Measurements from ENCODE around the gene ADCY5.

The ADCY5 gene

DNA sequence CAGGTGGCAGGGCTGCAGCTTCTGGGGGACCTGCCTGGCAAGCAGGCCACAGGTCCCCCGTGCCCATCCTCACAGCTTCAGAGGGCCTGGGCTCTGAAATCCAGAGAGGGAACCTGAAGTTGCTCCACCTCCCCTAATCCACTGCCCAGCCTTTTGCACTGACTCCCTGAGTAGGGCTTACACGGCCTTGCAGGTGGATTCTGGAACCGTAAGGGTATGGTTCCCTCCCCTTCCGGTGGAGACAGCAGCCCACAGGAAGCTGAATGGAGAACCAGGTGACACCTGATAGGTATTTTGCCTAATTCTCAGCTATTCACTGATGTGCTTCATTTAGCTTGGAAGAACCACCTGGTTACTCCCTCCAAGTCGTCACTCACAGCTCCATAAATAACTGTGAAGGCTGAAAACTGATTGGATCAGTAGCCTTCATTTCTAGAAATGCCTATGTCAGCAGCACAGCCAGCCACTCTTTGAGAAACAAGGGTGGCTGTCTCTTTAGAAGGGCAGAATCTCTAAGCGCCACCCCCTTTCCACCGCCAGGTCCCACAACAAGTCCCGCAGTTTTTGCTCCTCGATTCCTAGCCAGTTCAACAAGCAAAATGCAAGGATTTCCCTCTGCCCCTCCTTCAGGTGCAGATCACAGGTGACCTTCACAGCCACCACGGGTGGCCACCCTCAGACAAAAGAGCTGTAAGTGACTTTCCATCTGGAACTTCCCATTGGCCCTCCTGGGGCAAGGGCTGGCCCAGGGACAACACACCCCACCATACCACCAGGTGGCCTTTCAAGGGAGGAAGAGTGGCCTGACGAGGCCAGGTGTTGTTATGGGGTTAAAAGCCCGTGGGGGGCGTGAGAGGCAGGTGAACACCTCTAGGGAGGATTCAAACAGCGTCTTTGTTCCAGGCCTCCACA, 134.3 kb downstream of the ADCY5 start:
- TF ChIP-seq, protein P1, sequence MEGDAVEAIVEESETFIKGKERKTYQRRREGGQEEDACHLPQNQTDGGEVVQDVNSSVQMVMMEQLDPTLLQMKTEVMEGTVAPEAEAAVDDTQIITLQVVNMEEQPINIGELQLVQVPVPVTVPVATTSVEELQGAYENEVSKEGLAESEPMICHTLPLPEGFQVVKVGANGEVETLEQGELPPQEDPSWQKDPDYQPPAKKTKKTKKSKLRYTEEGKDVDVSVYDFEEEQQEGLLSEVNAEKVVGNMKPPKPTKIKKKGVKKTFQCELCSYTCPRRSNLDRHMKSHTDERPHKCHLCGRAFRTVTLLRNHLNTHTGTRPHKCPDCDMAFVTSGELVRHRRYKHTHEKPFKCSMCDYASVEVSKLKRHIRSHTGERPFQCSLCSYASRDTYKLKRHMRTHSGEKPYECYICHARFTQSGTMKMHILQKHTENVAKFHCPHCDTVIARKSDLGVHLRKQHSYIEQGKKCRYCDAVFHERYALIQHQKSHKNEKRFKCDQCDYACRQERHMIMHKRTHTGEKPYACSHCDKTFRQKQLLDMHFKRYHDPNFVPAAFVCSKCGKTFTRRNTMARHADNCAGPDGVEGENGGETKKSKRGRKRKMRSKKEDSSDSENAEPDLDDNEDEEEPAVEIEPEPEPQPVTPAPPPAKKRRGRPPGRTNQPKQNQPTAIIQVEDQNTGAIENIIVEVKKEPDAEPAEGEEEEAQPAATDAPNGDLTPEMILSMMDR (IDR thresholded peaks at IDR 0.05; ENCODE audit: borderline replicate concordance, insufficient read depth, low read depth, low read length) = no peak
- no peak overlapping the region for H3K4me3 ChIP-seq (ENCODE audit: low read depth, low read length)

DNA sequence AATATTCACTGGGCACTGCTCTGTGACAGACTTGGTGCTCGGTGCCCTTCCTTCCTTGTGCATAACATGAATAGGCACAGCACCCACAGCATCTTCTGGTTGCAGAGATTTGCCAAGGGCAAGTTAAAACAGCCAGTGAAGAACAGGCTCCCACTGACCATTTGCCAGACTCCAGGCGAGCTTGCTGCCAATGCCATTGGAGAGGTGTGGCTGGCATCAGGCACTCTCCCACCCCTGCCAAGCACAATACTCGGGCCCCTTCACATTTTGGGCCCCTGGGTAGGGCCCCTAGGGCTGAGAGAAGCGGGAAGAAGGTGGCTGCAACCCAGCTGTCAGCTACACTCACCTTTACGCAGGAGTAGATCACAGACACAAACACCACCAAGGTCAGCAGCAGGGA, 135.0 kb downstream of the ADCY5 start:
- H3K4me3 ChIP-seq (ENCODE audit: low read depth, low read length) = no peak overlapping the region
- TF ChIP-seq, protein P1 (IDR thresholded peaks at IDR 0.05; ENCODE audit: borderline replicate concordance, insufficient read depth, low read depth, low read length) = no peak

DNA sequence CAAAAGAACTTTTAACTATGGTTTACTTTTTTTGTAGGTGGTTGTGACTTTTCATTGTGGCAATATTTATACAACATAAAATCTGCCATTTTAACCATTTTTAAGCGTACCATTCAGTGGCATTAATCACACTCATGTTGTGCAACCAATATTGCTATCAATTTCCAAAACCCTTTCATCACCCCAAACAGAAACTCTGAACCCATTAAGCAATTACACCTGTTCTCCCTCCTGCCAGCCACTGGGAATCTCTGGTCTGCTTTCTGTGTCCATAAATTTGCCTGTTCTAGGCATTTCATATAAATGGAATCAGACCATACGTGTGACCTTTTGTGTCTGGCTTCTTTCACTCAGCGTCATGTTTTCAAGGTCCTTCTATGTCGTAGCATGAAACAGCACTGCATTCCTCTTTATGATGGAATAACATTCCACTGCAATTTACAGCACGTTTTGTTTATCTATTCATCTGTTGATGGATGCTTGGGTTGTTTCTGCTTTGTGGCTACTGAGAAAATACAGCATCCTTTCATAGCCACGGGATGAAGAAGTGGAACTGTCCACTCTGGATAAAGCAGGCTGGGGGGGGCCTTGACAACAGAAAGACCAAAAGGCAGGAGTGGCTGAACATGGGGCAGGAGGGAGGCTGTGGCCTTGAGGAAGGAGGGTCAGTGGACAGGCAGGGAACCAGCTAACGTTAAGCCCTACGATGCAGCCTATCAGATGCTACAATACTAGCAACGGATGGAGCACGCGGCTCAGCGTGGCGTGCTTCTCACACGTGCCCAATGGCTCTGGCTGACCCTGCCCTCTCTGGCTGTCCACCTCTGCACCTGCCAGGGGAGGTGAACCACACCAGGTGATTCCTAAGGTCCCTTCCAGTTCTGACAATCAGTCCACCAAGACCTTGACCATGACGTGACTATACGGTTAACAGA, 136.3 kb downstream of the ADCY5 start:
- TF ChIP-seq, protein P1 (IDR thresholded peaks at IDR 0.05; ENCODE audit: borderline replicate concordance, insufficient read depth, low read depth, low read length) = no peak
- H3K4me3 ChIP-seq (ENCODE audit: low read depth, low read length) = no peak overlapping the region

DNA sequence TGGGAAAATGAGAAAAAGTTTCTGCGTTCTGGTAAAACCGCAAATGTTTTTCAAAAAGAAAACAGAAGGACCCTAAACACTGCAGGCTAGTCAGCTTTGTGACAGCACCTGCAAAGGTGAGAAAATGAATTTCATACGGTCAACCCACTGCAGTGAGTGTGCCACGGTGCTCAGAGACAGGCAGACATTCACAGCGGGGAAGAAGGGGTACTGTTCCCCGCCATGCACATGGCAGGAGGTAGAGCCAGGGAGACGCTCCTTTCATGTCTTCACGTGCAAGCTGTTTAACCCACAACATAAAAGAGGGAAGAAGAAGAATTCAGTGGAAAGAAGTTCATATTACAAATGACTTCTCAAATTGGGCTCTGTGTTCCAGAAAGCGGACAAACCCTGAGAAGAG, 137.7 kb downstream of the ADCY5 start:
- H3K4me3 ChIP-seq (ENCODE audit: low read depth, low read length) = no peak overlapping the region
- TF ChIP-seq, protein P1 (IDR thresholded peaks at IDR 0.05; ENCODE audit: borderline replicate concordance, insufficient read depth, low read depth, low read length) = no peak

DNA sequence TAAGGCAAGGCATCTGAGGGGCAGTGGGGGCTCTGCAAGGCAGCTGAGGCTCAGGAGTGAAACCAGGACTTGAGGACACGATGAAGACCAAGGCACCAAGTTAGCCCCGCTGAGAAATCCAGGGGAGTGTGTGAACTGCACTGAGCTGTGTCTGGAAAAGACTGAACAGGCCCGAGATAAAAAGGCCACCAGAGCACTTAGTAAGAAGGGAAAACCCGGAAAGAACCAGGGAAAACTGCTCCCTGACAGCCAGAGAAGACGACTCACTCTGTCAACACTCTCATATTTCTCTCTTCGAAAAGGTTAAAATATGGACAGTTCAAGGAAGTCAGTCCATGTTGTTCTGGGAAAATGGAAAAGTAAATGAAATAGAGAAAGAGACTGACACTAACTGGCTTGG, 138.1 kb downstream of the ADCY5 start:
- TF ChIP-seq, protein P1 (IDR thresholded peaks at IDR 0.05; ENCODE audit: borderline replicate concordance, insufficient read depth, low read depth, low read length) = no peak
- H3K4me3 ChIP-seq (ENCODE audit: low read depth, low read length) = no peak overlapping the region

DNA sequence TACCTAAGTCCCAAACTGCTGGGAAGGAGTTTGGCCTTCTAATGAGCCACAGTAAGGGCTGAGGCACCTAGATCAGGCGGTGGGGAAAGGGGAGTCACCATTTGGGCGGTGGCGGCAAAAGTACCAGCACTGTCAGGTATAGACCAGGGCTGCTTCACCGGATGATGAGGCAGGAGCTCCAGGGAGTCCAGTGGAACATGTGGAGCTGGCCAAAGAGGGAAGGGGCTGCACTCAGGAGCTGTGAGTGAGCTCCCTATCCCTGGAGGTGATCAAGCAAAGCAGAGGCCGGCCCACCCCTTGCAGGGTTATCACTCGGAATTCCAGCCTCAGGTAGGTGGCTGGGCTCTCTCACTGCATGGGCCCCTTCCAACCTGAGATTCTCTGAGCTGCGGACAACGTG, 138.7 kb downstream of the ADCY5 start:
- TF ChIP-seq, protein P1 (IDR thresholded peaks at IDR 0.05; ENCODE audit: borderline replicate concordance, insufficient read depth, low read depth, low read length) = no peak
- H3K4me3 ChIP-seq (ENCODE audit: low read depth, low read length) = no peak overlapping the region
